Activated CD4-positive, alpha-beta T cell treated with anti-CD3 and anti-CD28 coated beads, Interleukin-10, Interleukin-2, amounts not matched to agents 100 ng/mL and 50 ng/mL, durations not matched to agents 16 hours and 8 hours (primary cell): ENCODE results near the gene CCDC7.
"Not testable (repeated sequence)": the region's sequence is repeated elsewhere in the genome, so short reads cannot be mapped to it uniquely, and the experiment has no call there.

Source experiments
- DNase-seq: peaks from one replicate; pipeline ENCODE4 v3.0.0-alpha.2; 2020

CCDC7 gene

DNA sequence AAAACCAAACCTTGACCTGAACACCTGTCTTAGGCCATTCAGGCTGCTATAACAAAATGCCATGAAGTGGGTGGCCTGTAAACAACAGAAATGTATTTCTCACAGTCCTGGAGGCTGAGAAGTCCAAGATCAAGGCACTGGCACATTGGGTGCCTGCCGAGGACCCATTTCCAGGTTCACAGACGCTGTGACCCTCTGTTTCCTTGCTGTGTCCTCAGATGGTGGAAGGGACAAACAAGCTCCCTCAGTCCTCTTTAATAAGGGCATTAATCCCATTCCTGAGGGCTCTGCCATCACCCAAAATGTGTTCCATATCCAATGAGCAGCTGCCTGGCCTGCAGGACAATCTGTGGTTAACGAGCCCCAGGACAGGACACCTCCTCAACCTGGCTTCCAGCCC is 444.5 kb downstream of the CCDC7 start:
- DNase-seq: no peak

DNA sequence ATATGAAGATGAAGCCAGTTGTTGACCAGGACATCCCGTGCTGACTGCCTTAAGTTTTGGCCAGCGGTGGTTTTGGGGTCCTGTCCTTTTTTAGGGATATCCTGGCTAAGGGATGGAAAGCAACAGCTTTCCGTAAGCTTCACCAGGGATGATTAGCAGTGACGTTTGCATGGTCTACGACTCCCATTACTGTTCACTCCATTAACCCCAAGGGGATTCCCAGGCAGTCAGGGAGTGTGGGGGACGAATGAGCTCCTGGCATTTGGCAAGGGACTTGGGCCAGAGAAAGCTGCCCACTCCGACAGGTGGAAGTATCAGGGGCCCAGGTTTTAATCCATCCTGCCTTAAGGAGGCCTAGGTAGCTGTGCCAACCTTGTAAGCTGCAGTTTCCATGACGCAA is 445.3 kb downstream of the CCDC7 start:
- DNase-seq: no peak

DNA sequence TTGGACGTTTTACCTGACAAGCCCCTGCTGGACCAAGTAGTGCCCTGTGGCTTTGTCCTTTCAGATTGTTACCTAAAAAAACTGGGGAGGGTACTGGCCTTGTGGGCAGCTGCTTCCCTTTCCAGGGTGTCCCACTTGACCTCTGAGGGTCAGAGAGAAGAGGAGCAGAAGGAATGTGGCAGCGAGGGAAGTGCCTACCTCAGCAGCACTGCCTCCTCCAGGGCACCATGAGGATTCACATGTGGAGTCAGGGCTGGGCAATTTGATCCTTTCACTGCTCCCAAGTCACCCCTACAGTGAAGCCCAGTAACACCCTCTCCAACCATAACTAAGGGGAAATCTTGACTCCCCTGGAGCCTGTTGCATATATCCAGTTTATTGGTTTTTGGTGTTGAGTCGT is 447.5 kb downstream of the CCDC7 start:
- no peak for DNase-seq

DNA sequence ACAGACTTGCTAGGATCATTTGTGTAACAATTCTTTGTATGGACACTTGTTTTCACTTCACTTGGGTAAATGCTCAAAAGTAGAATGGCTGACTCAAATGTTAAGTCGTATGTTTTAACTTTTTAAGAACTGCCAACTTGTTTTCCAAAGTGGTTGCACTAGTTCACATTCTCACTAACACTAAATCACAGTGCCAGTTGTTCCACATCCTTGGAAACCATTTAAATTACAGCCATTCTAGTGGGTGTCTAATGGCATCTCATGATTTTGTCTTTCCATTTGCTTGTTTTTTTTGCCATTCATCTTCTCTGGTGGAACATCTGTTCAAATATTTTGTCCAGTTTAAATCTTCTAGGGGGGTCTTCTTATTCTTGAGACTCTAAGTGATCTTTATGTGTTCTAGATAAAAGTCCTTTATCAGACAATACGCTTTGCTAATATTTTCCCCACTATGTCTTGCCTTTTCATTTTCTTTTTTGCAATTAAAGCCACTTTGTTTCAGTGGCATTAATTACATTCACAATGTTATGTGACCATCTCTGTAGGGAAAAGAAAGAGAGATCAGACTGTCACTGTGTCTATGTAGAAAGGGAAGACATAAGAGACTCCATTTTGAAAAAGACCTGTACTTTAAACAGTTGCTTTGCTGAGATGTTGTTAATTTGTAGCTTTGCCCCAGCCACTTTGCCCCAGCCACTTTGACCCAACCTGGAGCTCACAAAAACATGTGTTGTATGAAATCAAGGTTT is 448.1 kb downstream of the CCDC7 start:
- no peak for DNase-seq

GRCh38 chr10:32895200-32895968 is 449.4 kb downstream of the CCDC7 start:
- not testable (repeated sequence) for DNase-seq

GRCh38 chr10:32901815-32902214 is 455.9 kb downstream of the CCDC7 start:
- no peak for DNase-seq

GRCh38 chr10:32905466-32905865 is 459.5 kb downstream of the CCDC7 start:
- DNase-seq: no peak

DNA sequence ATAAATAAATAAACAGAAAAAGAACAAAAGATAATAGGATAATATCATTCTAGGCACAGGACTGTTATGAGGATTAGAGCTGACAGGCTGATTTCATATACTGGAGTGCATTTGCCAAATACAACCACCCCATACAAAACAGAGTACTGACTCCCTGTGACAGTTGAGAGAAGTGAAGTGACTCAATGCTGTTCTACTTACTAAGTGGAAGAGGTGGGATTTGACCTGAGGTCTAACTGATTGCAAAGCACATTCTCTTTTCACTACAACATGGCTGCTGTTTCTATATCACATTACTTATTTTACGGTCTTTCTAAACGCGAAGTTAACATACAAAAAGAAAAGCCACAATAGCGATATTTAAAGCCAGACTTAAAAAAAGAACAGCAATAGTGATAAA is 460.7 kb downstream of the CCDC7 start:
- peak; percentile 6 for DNase-seq

DNA sequence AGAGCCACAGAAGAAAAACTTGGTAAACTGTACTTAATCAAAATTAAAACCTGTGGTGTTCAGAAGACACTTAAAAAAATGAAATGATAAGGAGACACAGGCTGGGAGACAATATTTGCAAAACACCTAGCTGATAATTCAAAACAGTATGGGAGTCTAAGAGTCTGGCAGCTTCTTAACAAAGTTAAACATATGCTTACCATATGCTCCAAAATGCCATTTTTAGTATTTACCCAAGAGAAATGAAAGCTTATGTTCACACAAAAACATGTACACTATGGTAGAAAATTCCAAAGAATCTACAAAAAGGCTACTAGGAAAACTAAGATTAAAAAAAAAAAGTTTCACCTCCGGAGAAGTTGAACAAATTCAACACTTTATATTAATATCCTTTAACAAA is 463.5 kb downstream of the CCDC7 start:
- DNase-seq: no peak

GRCh38 chr10:32909970-32910369 is 464.0 kb downstream of the CCDC7 start:
- DNase-seq: not testable (repeated sequence)

GRCh38 chr10:32911285-32912016 is 465.5 kb downstream of the CCDC7 start:
- DNase-seq: no peak

DNA sequence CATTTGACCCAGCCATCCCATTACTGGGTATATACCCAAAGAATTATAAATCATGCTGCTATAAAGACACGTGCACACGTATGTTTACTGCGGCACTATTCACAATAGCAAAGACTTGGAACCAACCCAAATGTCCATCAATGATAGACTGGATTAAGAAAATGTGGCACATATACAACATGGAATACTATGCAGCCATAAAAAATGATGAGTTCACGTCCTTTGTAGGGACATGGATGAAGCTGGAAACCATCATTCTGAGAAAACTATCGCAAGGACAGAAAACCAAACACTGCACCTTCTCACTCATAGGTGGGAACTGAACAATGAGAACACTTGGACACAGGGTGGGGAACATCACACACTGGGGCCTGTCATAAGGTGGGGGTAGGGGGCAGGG is 471.9 kb downstream of the CCDC7 start:
- DNase-seq: not testable (repeated sequence)

GRCh38 chr10:32922170-32922569 is 476.2 kb downstream of the CCDC7 start:
- DNase-seq: no peak

- DNase-seq: peak; percentile 7
Observed at GRCh38 chr10:32923134-32923533, 477.2 kb downstream of the CCDC7 start.

DNA sequence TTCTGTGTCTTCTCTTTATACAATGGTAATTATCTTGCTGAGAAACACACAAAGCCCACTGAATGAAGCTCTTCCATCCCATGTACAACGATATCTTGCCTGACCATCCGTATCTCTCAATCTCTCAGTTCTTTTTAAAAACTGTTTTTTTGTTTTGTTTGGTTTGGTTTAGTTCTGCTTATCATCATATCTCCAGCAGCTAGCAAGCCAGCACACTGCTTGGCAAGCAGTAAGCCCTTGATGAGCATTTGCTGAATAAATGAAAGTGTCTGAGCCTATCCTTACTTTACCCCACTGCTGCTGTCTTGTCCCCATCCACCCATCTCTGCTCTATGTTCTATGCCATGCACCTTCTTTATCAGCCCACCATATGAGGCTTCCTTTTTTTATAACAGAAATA is 477.9 kb downstream of the CCDC7 start:
- DNase-seq: no peak
